Measurements from ENCODE around the gene ITIH3.

The ITIH3 gene

GRCh38 chr3:52857133-52857532 is 62.5 kb downstream of the ITIH3 start:
- DNase-seq (ENCODE audit: low spot score) = no peak
- no peak for TF ChIP-seq CTCF (IDR thresholded peaks at IDR 0.05; ENCODE audit: extremely low read depth, missing control alignments)

- TF ChIP-seq CTCF (IDR thresholded peaks at IDR 0.05; ENCODE audit: extremely low read depth, missing control alignments) = no peak
These were observed 63.3 kb downstream of the ITIH3 start for GRCh38 chr3:52857864-52858263.

More at GRCh38 chr3:52857864-52858263, 63.3 kb downstream of the ITIH3 start:
- DNase-seq (ENCODE audit: low spot score) = no peak

Measured in GM20000 (cell line).